SU-DHL-6 (cell line): ENCODE data around the gene TRIML2.

ENCODE experiments used
- CTCF ChIP-seq: fragments of 200-600 bp; sonication (generic); IDR thresholded peaks from one replicate; pipeline ENCODE4 v1.5.1; 2017; ENCODE audit warnings: antibody characterized with exemption, mild to moderate bottlenecking, low read length, moderate library complexity; ENCODE audit not compliant: insufficient read depth, poor library complexity, severe bottlenecking
- EZH2phosphoT487 ChIP-seq: fragments of 200-600 bp; sonication (generic), shearing (Covaris generic); conservative IDR thresholded peaks from 2 replicates; pipeline ENCODE4 v1.6.1; 2018; ENCODE audit warnings: mild to moderate bottlenecking, antibody characterized with exemption, low read length, moderate library complexity, mixed read lengths

DNA sequence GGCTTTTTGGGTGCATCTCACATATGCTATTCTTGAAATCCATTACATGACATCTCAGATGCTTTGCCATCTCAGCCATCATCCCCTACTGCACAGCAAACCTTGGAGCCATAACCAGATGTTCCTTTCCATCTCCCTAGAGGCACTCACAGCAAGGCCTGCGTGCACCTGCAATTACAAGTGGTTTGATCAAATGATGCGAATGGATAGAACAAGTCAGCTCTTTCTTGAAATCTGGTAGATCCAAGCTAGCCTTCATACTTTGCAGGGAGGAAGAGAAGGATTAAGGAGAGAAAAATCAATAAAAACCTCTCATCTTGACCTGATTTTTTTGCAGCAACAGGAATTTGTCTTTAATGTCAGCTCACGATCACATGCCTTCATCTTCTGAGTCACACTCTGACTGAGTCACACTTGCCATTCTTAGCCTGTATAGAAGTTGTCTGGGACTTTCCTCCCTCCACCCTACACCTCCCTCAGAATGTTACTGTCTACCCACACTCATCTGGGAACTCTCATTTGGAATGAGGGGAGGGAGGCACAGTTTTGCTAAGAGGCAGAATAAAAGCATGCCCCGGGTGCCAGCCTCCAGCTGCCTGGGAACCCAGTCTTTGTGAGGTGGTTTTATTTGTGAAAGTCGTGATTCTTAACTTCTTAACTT lies 17.9 kb upstream of the TRIML2 start:
- no peak for TF ChIP-seq CTCF
- TF ChIP-seq EZH2phosphoT487: no peak
